A549 (cell line): ENCODE results near the gene BPIFB4. TPM values are rescaled to one million over a fixed set of nuclear protein-coding genes. Genes with fewer than 3 reads are reported as not detected.

Experiments used
- ATAC-seq, 2 experiments: fragments of 200-7000 bp in 1 of 2; fragments of >200 bp in 1 of 2; cut with Nextera tagmentation in 1 of 2; cut with Tn5 transposase in 1 of 2; 3 replicates each; pipeline versions ENCODE4 v1.8.0 to v1.9.1; 2018 to 2020; ENCODE audit warnings: mild to moderate bottlenecking in 1 of 2, moderate library complexity in 1 of 2
- CTCF ChIA-PET: fragments of 300-600 bp; sonication (Branson Sonifier 250); formaldehyde crosslinking; extraction: SDS; loops from one replicate; lab custom pipeline; 2021; ENCODE audit warnings: antibody characterized with exemption, inconsistent platforms; lab: Yijun Ruan, JAX
- POLR2A ChIA-PET: fragments of 350-600 bp; formaldehyde crosslinking; extraction: SDS; loops from one replicate; lab custom pipeline; 2021; ENCODE audit warnings: antibody characterized with exemption, inconsistent platforms; lab: Yijun Ruan, JAX
- DNase-seq, 2 experiments: peaks; one replicate each; pipeline versions ENCODE4 v3.0.0 to v3.0.0-alpha.2; 2011 to 2016; ENCODE audit warnings: low read depth in 1 of 2, low spot score in 1 of 2
- FAIRE-seq: peaks from 2 replicates; lab custom pipeline; 2011; peaks lifted over from hg19 to GRCh38; lab: Jason Lieb, UNC
- H3K27ac ChIP-seq, 2 experiments: fragments of >200 bp; sonication (Bioruptor Twin); formaldehyde crosslinking; 3 replicates each; pipeline ENCODE4 v1.5.1; 2016 to 2017
- H3K4me1 ChIP-seq: fragments of >200 bp; sonication (Bioruptor Twin); formaldehyde crosslinking; 3 replicates; pipeline ENCODE4 v1.6.1; 2016
- H3K4me2 ChIP-seq: fragments of >200 bp; sonication (Bioruptor Twin); formaldehyde crosslinking; 3 replicates; pipeline ENCODE4 v1.6.1; 2016
- H3K4me3 ChIP-seq: fragments of >200 bp; sonication (Bioruptor Twin); formaldehyde crosslinking; 3 replicates; pipeline ENCODE4 v1.5.1; 2016
- H3K9me3 ChIP-seq: fragments of >200 bp; sonication (Bioruptor Twin); formaldehyde crosslinking; 3 replicates; pipeline ENCODE4 v1.6.1; 2016
- BCL3 ChIP-seq: fragments of >200 bp; sonication (Bioruptor Twin); formaldehyde crosslinking; IDR thresholded peaks from 3 replicates; pipeline ENCODE4 v1.6.1; 2016
- CBX2 ChIP-seq: fragments of 200-600 bp; sonication (generic); IDR thresholded peaks from 2 replicates; pipeline ENCODE4 v1.6.1; 2016; ENCODE audit warnings: low read depth, mild to moderate bottlenecking, borderline replicate concordance
- CBX8 ChIP-seq: fragments of 200-600 bp; sonication (generic); IDR thresholded peaks from 2 replicates; pipeline ENCODE4 v1.6.1; 2016
- CEBPB ChIP-seq, 2 experiments: fragments of >200 bp in 1 of 2; sonication (Bioruptor Twin) in 1 of 2; formaldehyde crosslinking in 1 of 2; IDR thresholded peaks; 2 replicates each; pipeline ENCODE4 v1.6.1; 2012 to 2016
- CHD4 ChIP-seq: fragments of 200-600 bp; sonication (generic); IDR thresholded peaks from 2 replicates; pipeline ENCODE4 v1.6.1; 2016; ENCODE audit warnings: antibody characterized with exemption, mild to moderate bottlenecking, borderline replicate concordance
- EHF ChIP-seq: fragments of 250-450 bp; sonication (Bioruptor Pico); IDR thresholded peaks from 2 replicates; pipeline ENCODE4 v1.5.0; 2020; ENCODE audit warnings: mild to moderate bottlenecking
- ESRRA ChIP-seq: fragments of 150-350 bp; IDR thresholded peaks from 2 replicates; pipeline ENCODE4 v1.6.1; 2014; ENCODE audit warnings: mild to moderate bottlenecking, low read length, borderline replicate concordance
- GATA3 ChIP-seq: IDR thresholded peaks from 2 replicates; pipeline ENCODE4 v1.6.1; 2012; ENCODE audit warnings: borderline replicate concordance
- HES2 ChIP-seq: fragments of >200 bp; sonication (Bioruptor Twin); formaldehyde crosslinking; IDR thresholded peaks from 2 replicates; pipeline ENCODE4 v1.6.1; 2016
- HEYL ChIP-seq: fragments of 250-450 bp; sonication (Bioruptor Pico); IDR thresholded peaks from 2 replicates; pipeline ENCODE4 v1.8.0; 2021; ENCODE audit warnings: mild to moderate bottlenecking, moderate library complexity
- HOXB5 ChIP-seq: fragments of 250-450 bp; sonication (Bioruptor Pico); IDR thresholded peaks from 2 replicates; pipeline ENCODE4 v1.5.0; 2020; ENCODE audit warnings: mild to moderate bottlenecking, moderate library complexity
- JUN ChIP-seq, 2 experiments: fragments of >200 bp; sonication (Bioruptor Twin); formaldehyde crosslinking; IDR thresholded peaks; 2 replicates in 1 of 2; 3 replicates in 1 of 2; pipeline ENCODE4 v1.6.1; 2016 to 2017
- JUNB ChIP-seq: fragments of >200 bp; sonication (Bioruptor Twin); formaldehyde crosslinking; IDR thresholded peaks from 2 replicates; pipeline ENCODE4 v1.6.1; 2016
- KDM5A ChIP-seq: fragments of 200-600 bp; sonication (generic); IDR thresholded peaks from 2 replicates; pipeline ENCODE4 v1.6.1; 2016; ENCODE audit warnings: antibody characterized with exemption, mild to moderate bottlenecking
- MAFK ChIP-seq: fragments of 450-650 bp; IDR thresholded peaks from 2 replicates; pipeline ENCODE4 v1.6.1; 2014; ENCODE audit not compliant: partially characterized antibody
- MAX ChIP-seq: IDR thresholded peaks from 2 replicates; pipeline ENCODE4 v1.6.1; 2012
- MYC ChIP-seq: IDR thresholded peaks from 2 replicates; pipeline ENCODE4 v1.6.1; 2012; ENCODE audit warnings: mild to moderate bottlenecking, inconsistent platforms, low read length, improper control_type of control experiment, borderline replicate concordance
- PBX3 ChIP-seq: IDR thresholded peaks from 2 replicates; pipeline ENCODE4 v1.6.1; 2012
- PHF8 ChIP-seq: fragments of 200-600 bp; sonication (generic); IDR thresholded peaks from 2 replicates; pipeline ENCODE4 v1.6.1; 2016; ENCODE audit warnings: low read depth, mild to moderate bottlenecking, antibody characterized with exemption, moderate library complexity, borderline replicate concordance
- RARB ChIP-seq: fragments of 250-450 bp; sonication (Bioruptor Pico); IDR thresholded peaks from 2 replicates; pipeline ENCODE4 v1.8.0; 2021; ENCODE audit warnings: mild to moderate bottlenecking, moderate library complexity
- TFCP2L1 ChIP-seq: fragments of 250-450 bp; sonication (Bioruptor Pico); IDR thresholded peaks from 2 replicates; pipeline ENCODE4 v1.5.0; 2021; ENCODE audit warnings: mild to moderate bottlenecking
- ZC3H11A ChIP-seq: fragments of 450-650 bp; IDR thresholded peaks from 2 replicates; pipeline ENCODE4 v1.6.1; 2014; ENCODE audit warnings: antibody characterized with exemption, mild to moderate bottlenecking
- ZFP36 ChIP-seq: fragments of 450-650 bp; IDR thresholded peaks from 2 replicates; pipeline ENCODE4 v1.6.1; 2014; ENCODE audit warnings: borderline replicate concordance; ENCODE audit not compliant: partially characterized antibody
- WGBS: methylation state at CpG from one replicate; pipeline ENCODE4 v1.1.6; 2017; ENCODE audit errors: missing lambda C conversion rate; 5-methylcytosine and 5-hydroxymethylcytosine counted together
- polyA plus RNA-seq, 4 experiments: library from polyadenylated mRNA; depleted of rRNA in 3 of 4; stranded (reverse); fragments of >200 nt; fragmentation: RNase III in 1 of 4; extraction: RNeasy Plus Mini Kit Qiagen cat#74134 plus additional on column Dnase treatment in 1 of 4; gene quantifications; 2 replicates in 3 of 4; 3 replicates in 1 of 4; pipeline ENCODE4 v1.2.3, GENCODE V29; 2011 to 2017

BPIFB4 gene
- polyA plus RNA-seq, 2 of the 4 experiments (the other 2 are of a cell fraction), result not detected

GRCh38 chr20:33082546-33082945, 3.1 kb downstream of the BPIFB4 start:
- no peak for FAIRE-seq

GRCh38 chr20:33083544-33084340, 4.3 kb downstream of the BPIFB4 start:
- no peak for DNase-seq
- Histone ChIP-seq H3K4me2 (no peak overlapping the region), H3K27ac (no peak overlapping the region), H3K9me3 (no peaks in the 10 kb centered on the region), H3K4me1 (no peaks in the 10 kb centered on the region), H3K4me3 (no peak overlapping the region)
- TF ChIP-seq KDM5A, result no peak
- no peak for TF ChIP-seq MYC
- ATAC-seq, result no peak
- ChIA-PET POLR2A (no interaction called here), CTCF (interaction anchor here (1.6 to 2.3 kb wide), 2 partner anchors 13 to 20 kb away, joined by 3 to 8 read pairs; no protein-coding TSS in a partner anchor)
- 62% methylated on average over 19 of the region's 20 CpGs for WGBS
- FAIRE-seq, result no peak

More at GRCh38 chr20:33082546-33082945, 3.1 kb downstream of the BPIFB4 start:
- Histone ChIP-seq H3K4me1 (no peaks in the 10 kb centered on the region), H3K4me2 (no peak overlapping the region), H3K4me3 (no peak overlapping the region), H3K27ac (no peak overlapping the region), H3K9me3 (no peaks in the 10 kb centered on the region)
- CTCF ChIA-PET, result interaction anchor here (0.8 to 1.6 kb wide), 3 partner anchors 12 to 21 kb away, joined by 3 read pairs; no protein-coding TSS in a partner anchor
- ATAC-seq (no peak), DNase-seq (no peak)
- TF ChIP-seq CHD4 (no peak), BCL3 (no peak), CEBPB (IDR thresholded peaks at IDR 0.05) (no peak), ESRRA (no peak), PBX3 (no peak), CBX8 (no peak), RARB (no peak), HOXB5 (CRISPR knock-in tag) (no peak), CBX2 (no peak)
- WGBS, result 32% methylated on average over 6 of the region's 6 CpGs
- POLR2A ChIA-PET, result no interaction called here

GRCh38 chr20:33084722-33085121, 5.3 kb downstream of the BPIFB4 start:
- no peak for TF ChIP-seq PHF8
- no peak for TF ChIP-seq MAFK
- TF ChIP-seq JUNB, result no peak
- TF ChIP-seq JUN (IDR thresholded peaks at IDR 0.05), result no peak
- TF ChIP-seq HOXB5 (CRISPR knock-in tag), result no peak
- TF ChIP-seq PBX3, result no peak
- TF ChIP-seq GATA3, result no peak
- TF ChIP-seq HEYL (CRISPR knock-in tag), result no peak
- TF ChIP-seq HES2, result no peak
- no peak for TF ChIP-seq EHF
- no peak for TF ChIP-seq TFCP2L1 (CRISPR knock-in tag)
- no peak for TF ChIP-seq ZC3H11A
- no peak for TF ChIP-seq ZFP36
- no peak for TF ChIP-seq MAX
- H3K4me1 ChIP-seq, result no peaks in the 10 kb centered on the region
- 57% methylated on average over 15 of the region's 15 CpGs for WGBS
- ChIA-PET CTCF (interaction anchor here (2.3 kb wide), 1 partner anchor 12 kb away, joined by 8 read pairs; no protein-coding TSS in a partner anchor), POLR2A (no interaction called here)
- H3K9me3 ChIP-seq, result no peaks in the 10 kb centered on the region
- no peak for DNase-seq
- no peak overlapping the region for H3K27ac ChIP-seq
- H3K4me3 ChIP-seq, result no peak overlapping the region
- ATAC-seq, result no peak
- no peak for FAIRE-seq
- no peak overlapping the region for H3K4me2 ChIP-seq
